Stimulated activated CD4-positive, alpha-beta T cell treated with anti-CD3 and anti-CD28 coated beads, Interleukin-1b, Interleukin-23, amount 100 ng/mL, for 1 hour (primary cell): Measurements from ENCODE around the gene MAP6.

Source experiments
- DNase-seq, 2 donors: peaks; one replicate each; pipeline ENCODE4 v3.0.0-alpha.2; 2020; ENCODE audit warnings: low read depth in 2 of 2

Gene MAP6

DNA sequence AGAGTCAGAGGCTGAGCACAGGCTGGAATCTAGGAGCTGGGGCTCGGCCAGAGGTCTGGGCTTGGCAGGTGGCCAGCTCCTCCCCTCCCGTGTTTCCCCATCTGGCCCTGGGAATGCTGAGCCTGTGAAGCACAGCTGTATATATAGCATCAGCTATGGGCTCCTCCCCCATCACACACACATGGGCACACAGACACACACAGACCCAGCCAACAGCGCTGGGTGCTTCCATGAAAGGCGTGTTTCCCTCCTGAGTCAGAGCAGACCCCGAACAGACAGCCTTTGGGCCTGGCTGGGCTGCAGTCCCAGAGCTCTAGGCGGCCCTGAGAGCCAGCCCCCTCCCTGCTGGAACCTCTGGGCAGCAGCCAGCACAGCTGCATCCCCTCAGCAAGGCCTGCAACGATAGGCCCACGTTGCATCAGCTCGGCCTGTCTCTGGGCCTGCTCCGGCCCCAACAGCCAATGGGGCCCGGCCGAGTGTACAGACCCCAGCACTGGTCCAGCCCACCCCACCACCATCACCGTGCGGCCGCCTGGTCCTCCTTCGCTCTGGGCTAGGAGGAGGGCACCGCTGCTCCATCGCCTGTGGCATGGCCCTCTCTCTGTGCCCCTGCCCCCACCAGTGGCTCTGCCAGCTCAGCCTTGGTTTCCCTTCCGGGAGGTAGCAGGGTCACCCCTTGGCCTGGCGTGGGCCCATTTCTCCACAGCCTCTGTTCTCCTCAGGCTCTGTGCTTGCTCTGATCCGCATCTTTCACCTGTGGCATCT lies 114.4 kb downstream of the MAP6 start:
- no peak for DNase-seq

DNA sequence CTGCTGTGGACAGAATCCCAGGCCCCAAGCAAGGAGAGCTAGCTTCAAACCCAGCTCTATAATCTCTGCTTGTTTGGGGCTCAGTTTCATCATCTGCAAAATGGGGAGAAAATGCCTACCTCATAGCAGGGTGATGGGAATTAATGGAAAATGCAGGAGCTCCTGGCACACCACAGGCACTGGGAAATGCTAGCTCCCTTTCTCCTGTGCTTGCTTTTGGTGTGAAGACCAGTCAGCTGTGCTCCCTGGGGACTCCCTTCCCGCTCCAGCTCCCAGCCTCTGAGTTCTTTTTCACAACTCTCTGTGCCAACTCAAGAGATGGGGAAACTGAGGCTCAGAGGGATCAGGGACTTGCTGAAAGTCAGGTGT lies 115.0 kb downstream of the MAP6 start:
- no peak for DNase-seq

GRCh38 chr11:75553182-75553581 lies 115.7 kb downstream of the MAP6 start:
- DNase-seq: no peak

DNA sequence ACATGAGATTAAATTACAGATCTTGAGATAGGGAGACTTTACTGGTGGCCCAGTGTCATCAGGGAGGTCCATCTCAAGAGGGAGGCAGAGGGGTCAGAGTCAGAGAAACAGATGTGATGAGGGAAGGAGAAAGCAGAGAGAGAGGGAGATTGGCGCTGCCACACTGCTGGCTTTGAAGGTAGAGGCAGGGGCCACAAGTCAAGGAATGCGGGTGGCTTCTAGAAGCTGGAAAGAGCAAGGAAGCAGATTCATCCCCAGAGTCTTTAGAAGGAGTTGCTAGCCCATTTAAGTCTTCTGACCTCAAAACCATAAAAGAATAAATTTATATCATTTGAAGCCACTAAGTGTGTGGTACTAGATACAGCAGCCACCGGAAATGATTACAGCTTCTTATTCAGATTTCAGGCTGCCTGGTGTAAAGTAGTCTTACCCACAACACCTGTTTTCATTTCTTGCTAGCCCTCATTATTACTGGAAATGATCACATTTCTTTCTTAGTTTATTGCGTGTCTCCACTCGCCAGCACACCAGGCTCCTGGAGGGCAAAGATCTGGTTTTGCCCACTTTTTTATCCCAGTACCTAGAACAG lies 119.4 kb downstream of the MAP6 start:
- DNase-seq: no peak

- DNase-seq: no peak
Observed at GRCh38 chr11:75548595-75549272, 120.1 kb downstream of the MAP6 start.

GRCh38 chr11:75547617-75548058 lies 121.2 kb downstream of the MAP6 start:
- DNase-seq: no peak

GRCh38 chr11:75547177-75547576 lies 121.7 kb downstream of the MAP6 start:
- DNase-seq: no peak

- DNase-seq: no peak
Observed at GRCh38 chr11:75543806-75544205, 125.0 kb downstream of the MAP6 start.

DNA sequence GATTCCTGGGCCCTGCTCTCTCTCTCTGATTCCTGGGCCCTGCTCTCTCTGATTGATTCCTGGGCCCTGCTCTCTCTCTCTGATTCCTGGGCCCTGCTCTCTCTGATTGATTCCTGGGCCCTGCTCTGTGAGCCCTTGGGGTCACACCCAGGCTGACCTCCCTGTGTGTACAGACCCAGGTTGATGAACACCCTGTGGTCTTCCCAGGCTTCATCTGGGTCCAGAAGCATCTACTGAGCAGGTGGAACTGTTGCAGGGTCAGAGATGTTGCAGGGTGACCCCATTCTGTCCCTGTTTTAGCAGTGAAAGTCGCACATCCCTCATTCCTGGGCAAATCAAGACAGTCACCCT lies 126.8 kb downstream of the MAP6 start:
- DNase-seq: no peak

DNA sequence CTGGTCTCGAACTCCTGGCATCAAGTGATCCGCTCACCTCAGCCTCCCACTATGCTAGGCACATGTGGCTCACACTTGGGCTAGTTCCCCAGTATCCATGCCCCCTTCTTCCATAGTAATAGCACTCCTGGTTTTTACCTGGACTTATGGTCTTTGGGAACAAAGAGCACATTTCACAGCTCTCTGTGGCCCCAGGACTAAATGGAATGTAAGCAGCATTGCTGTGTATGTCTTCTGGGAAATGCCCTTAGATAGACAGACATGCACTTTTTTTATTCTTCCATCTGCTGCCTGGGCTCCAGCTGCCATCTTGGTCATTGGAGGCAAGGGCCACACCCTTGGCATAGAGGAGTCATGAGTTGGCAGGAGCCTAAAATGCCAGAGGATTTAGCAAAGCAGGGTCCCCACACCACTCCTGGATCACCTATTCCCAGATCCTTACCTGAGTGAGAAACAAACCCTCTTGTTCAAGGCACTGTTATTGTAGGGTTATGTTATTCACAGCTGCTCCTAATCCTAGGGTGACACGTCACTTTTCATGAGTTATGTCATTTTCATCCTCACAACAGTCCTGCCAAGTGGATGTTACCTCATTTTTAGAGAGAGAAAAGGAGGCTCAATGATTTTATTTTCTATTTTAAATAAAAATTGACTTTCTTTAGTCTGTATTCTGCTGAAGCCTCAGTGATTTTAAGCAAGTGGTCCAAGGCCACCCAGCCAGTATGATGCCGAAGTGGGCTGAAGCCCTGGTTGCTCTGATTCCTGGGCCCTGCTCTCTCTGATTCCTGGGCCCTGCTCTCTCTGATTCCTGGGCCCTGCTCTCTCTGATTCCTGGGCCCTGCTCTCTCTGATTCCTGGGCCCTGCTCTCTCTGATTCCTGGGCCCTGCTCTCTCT lies 127.4 kb downstream of the MAP6 start:
- DNase-seq: no peak

- no peak for DNase-seq
Observed at GRCh38 chr11:75539459-75540334, 129.1 kb downstream of the MAP6 start.

GRCh38 chr11:75538150-75538942 lies 130.5 kb downstream of the MAP6 start:
- DNase-seq: no peak

- DNase-seq: no peak
Observed at GRCh38 chr11:75537740-75538139, 131.1 kb downstream of the MAP6 start.
